Esophagus squamous epithelium (tissue), 4 donors: ENCODE data around the gene PCDH9.

Source experiments
- CTCF ChIP-seq, 6 experiments: fragments of 450-650 bp in 4 of 6; fragments of 200-600 bp in 2 of 6; sonication (generic) in 2 of 6; IDR thresholded peaks; one replicate each; pipeline ENCODE4 v1.5.1; 2016 to 2019; ENCODE audit warnings: antibody characterized with exemption in 6 of 6, mild to moderate bottlenecking in 4 of 6, moderate library complexity in 4 of 6
- POLR2A ChIP-seq, 4 donors: fragments of 450-650 bp; IDR thresholded peaks; one replicate each; pipeline ENCODE4 v1.6.1; 2017; ENCODE audit warnings: antibody characterized with exemption in 4 of 4, mild to moderate bottlenecking in 4 of 4, moderate library complexity in 3 of 4

GRCh38 chr13:67235265-67235664 is 5.1 kb upstream of the PCDH9 start:
- TF ChIP-seq CTCF (IDR thresholded peaks at IDR 0.05), result no peak
- TF ChIP-seq POLR2A (IDR thresholded peaks at IDR 0.05), result no peak
